GM12865 (cell line): ENCODE results near the gene LAMB4.

ENCODE experiments used
- DNase-seq: peaks from one replicate; pipeline ENCODE4 v3.0.0; 2010; ENCODE audit warnings: low read depth
- H3K4me3 ChIP-seq: 2 replicates; pipeline ENCODE4 v1.5.1; 2011; ENCODE audit warnings: mild to moderate bottlenecking, low read depth, low read length, control low read depth
- CTCF ChIP-seq: IDR thresholded peaks from 2 replicates; pipeline ENCODE4 v1.5.1; 2011; ENCODE audit warnings: low read length, control low read depth, low read depth, inconsistent platforms; ENCODE audit not compliant: insufficient read depth; ENCODE audit errors: missing control alignments

Gene LAMB4

GRCh38 chr7:108142675-108143259, 12.6 kb upstream of the LAMB4 start:
- H3K4me3 ChIP-seq, result no peak overlapping the region
- no peak for TF ChIP-seq CTCF
- DNase-seq, result no peak

GRCh38 chr7:108142180-108142579, 12.0 kb upstream of the LAMB4 start:
- DNase-seq, result no peak
- no peak for TF ChIP-seq CTCF
- H3K4me3 ChIP-seq, result no peak overlapping the region

GRCh38 chr7:108140671-108141070, 10.5 kb upstream of the LAMB4 start:
- H3K4me3 ChIP-seq, result no peak overlapping the region
- no peak for TF ChIP-seq CTCF
- DNase-seq, result no peak

GRCh38 chr7:108138911-108139310, 8.8 kb upstream of the LAMB4 start:
- DNase-seq, result no peak

GRCh38 chr7:108137993-108138392, 7.8 kb upstream of the LAMB4 start:
- no peak overlapping the region for H3K4me3 ChIP-seq
- DNase-seq, result no peak
- no peak for TF ChIP-seq CTCF

More at GRCh38 chr7:108138911-108139310, 8.8 kb upstream of the LAMB4 start:
- H3K4me3 ChIP-seq, result no peak overlapping the region
- no peak for TF ChIP-seq CTCF

- H3K4me3 ChIP-seq, result no peak overlapping the region
- TF ChIP-seq CTCF, result no peak
- no peak for DNase-seq
Measured at GRCh38 chr7:108137040-108137439, 6.9 kb upstream of the LAMB4 start.

- no peak for DNase-seq
- no peak for TF ChIP-seq CTCF
- H3K4me3 ChIP-seq, result no peak overlapping the region
Measured at GRCh38 chr7:108136191-108136688, 6.1 kb upstream of the LAMB4 start.
